ENCODE results near the gene HVCN1. TPM values are rescaled to one million over a fixed set of nuclear protein-coding genes. Genes with fewer than 3 reads are reported as not detected.

Gene HVCN1
- total and polyA plus RNA-seq, 4 donors, result 10.7 to 21.9 (median 14.2) TPM

DNA sequence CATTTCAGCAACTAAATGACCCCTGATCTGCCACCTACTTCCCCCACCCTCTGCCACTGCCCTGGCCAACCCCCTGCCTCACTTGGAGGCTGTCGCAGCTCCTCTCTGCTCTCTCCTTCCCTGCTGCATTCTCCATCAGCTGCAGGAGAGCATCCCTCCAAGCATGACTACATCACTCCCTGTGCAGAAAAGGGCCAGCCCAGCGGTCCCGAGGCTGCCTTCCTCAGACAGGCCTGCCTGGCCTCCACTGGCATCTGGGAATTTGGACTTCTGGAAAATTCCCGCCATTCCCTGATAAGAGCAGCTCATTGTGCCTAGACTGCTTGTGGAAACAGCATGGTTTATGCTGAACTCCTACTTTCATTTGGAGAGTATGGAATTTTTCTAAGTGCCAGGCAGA is 12.7 kb downstream of the HVCN1 start:
- H3K4me1 ChIP-seq (ENCODE audit: control insufficient read depth, insufficient read depth, low read length), result no peaks in the 10 kb centered on the region
- WGBS (ENCODE audit: insufficient coverage), result 80% methylated on average over 4 of the region's 4 CpGs
- no peak overlapping the region for H3K4me3 ChIP-seq (ENCODE audit: low read depth, low read length)
- no peaks in the 10 kb centered on the region for H3K36me3 ChIP-seq (ENCODE audit: control insufficient read depth, insufficient read depth, low read length)
- no peaks in the 10 kb centered on the region for H3K9me3 ChIP-seq (ENCODE audit: control insufficient read depth, insufficient read depth, low read length)
- DNase-seq (ENCODE audit: low read depth in 4 of 6, low spot score in 6 of 6), result no peak
- no peaks in the 10 kb centered on the region for H3K27me3 ChIP-seq (ENCODE audit: control insufficient read depth, insufficient read depth, low read length)
- no peak overlapping the region for H3K27ac ChIP-seq (ENCODE audit: low read depth, low read length)

DNA sequence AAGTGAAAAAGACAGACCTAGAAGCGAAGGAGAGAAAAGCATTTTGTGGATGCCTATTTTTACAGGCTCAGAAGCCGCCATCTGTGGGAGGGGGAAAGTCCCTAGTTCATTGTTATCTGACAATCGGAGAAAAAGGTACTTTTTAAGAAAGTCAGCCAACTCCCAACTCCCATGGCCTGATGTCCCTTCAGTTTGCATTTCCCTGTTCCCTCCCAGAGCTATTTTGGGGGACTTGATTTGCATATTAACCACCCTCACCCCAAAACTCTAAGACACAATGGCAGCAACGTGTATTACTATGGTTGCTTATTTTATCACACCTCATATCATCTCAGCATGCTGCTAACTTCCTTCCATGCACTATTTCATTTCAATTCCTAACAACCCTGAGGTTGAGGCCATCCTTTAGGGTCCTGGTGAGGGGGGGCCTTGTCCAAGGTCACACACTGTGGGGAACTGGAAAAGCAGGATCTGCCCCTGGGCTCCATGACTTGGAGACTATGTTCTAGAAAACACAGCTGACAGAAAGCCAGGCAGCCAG is 18.7 kb downstream of the HVCN1 start:
- Histone ChIP-seq H3K36me3 (ENCODE audit: control insufficient read depth, insufficient read depth, low read length) (no peaks in the 10 kb centered on the region), H3K27ac (ENCODE audit: low read depth, low read length) (no peak overlapping the region), H3K27me3 (ENCODE audit: control insufficient read depth, insufficient read depth, low read length) (no peaks in the 10 kb centered on the region), H3K4me3 (ENCODE audit: low read depth, low read length) (no peak overlapping the region), H3K4me1 (ENCODE audit: control insufficient read depth, insufficient read depth, low read length) (no peaks in the 10 kb centered on the region), H3K9me3 (ENCODE audit: control insufficient read depth, insufficient read depth, low read length) (peaks cover 2% of the 10 kb centered on the region)
- WGBS (ENCODE audit: insufficient coverage), result 83% methylated on average over 1 of the region's 4 CpGs
- no peak for DNase-seq (ENCODE audit: low read depth in 4 of 6, low spot score in 6 of 6)

DNA sequence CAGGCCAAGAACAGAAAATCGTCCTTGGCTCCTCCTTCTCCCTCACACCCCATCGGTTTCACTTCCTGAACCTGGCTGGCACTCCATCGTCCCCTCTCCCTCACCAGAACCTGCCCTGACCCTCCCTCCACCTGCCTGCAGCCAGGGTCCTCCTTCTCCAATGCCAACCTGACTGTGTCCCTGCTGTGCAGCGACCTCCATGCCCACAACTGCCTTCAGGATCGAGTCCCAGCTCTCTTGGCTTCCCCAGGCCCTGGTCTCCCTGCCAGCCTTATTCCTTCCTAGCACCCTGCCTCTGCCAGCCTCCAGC is 19.8 kb downstream of the HVCN1 start:
- Histone ChIP-seq H3K27me3 (ENCODE audit: control insufficient read depth, insufficient read depth, low read length) (no peaks in the 10 kb centered on the region), H3K9me3 (ENCODE audit: control insufficient read depth, insufficient read depth, low read length) (peaks cover 2% of the 10 kb centered on the region), H3K27ac (ENCODE audit: low read depth, low read length) (no peak overlapping the region), H3K4me3 (ENCODE audit: low read depth, low read length) (no peak overlapping the region), H3K36me3 (ENCODE audit: control insufficient read depth, insufficient read depth, low read length) (no peaks in the 10 kb centered on the region), H3K4me1 (ENCODE audit: control insufficient read depth, insufficient read depth, low read length) (no peaks in the 10 kb centered on the region)
- no peak for DNase-seq (ENCODE audit: low read depth in 4 of 6, low spot score in 6 of 6)
- 70% methylated on average over 5 of the region's 5 CpGs for WGBS (ENCODE audit: insufficient coverage)

GRCh38 chr12:110668480-110669192 is 20.3 kb downstream of the HVCN1 start:
- no peaks in the 10 kb centered on the region for H3K36me3 ChIP-seq (ENCODE audit: control insufficient read depth, insufficient read depth, low read length)
- no peaks in the 10 kb centered on the region for H3K27me3 ChIP-seq (ENCODE audit: control insufficient read depth, insufficient read depth, low read length)
- no peaks in the 10 kb centered on the region for H3K4me1 ChIP-seq (ENCODE audit: control insufficient read depth, insufficient read depth, low read length)
- DNase-seq (ENCODE audit: low read depth in 4 of 6, low spot score in 6 of 6), result no peak
- no peak overlapping the region for H3K4me3 ChIP-seq (ENCODE audit: low read depth, low read length)
- H3K27ac ChIP-seq (ENCODE audit: low read depth, low read length), result no peak overlapping the region
- 91% methylated on average over 12 of the region's 12 CpGs for WGBS (ENCODE audit: insufficient coverage)
- peaks cover 2% of the 10 kb centered on the region for H3K9me3 ChIP-seq (ENCODE audit: control insufficient read depth, insufficient read depth, low read length)

GRCh38 chr12:110667671-110668070 is 21.2 kb downstream of the HVCN1 start:
- H3K4me1 ChIP-seq (ENCODE audit: control insufficient read depth, insufficient read depth, low read length), result no peaks in the 10 kb centered on the region
- H3K9me3 ChIP-seq (ENCODE audit: control insufficient read depth, insufficient read depth, low read length), result peaks cover 2% of the 10 kb centered on the region
- no peaks in the 10 kb centered on the region for H3K36me3 ChIP-seq (ENCODE audit: control insufficient read depth, insufficient read depth, low read length)
- no peaks in the 10 kb centered on the region for H3K27me3 ChIP-seq (ENCODE audit: control insufficient read depth, insufficient read depth, low read length)
- H3K27ac ChIP-seq (ENCODE audit: low read depth, low read length), result no peak overlapping the region
- no peak overlapping the region for H3K4me3 ChIP-seq (ENCODE audit: low read depth, low read length)
- 100% methylated on average over 2 of the region's 3 CpGs for WGBS (ENCODE audit: insufficient coverage)
- DNase-seq (ENCODE audit: low read depth in 4 of 6, low spot score in 6 of 6), result no peak

- Histone ChIP-seq H3K27me3 (ENCODE audit: control insufficient read depth, insufficient read depth, low read length) (no peaks in the 10 kb centered on the region), H3K4me1 (ENCODE audit: control insufficient read depth, insufficient read depth, low read length) (no peaks in the 10 kb centered on the region), H3K9me3 (ENCODE audit: control insufficient read depth, insufficient read depth, low read length) (peaks cover 2% of the 10 kb centered on the region), H3K27ac (ENCODE audit: low read depth, low read length) (no peak overlapping the region), H3K36me3 (ENCODE audit: control insufficient read depth, insufficient read depth, low read length) (no peaks in the 10 kb centered on the region), H3K4me3 (ENCODE audit: low read depth, low read length) (no peak overlapping the region)
- 99% methylated on average over 4 of the region's 6 CpGs for WGBS (ENCODE audit: insufficient coverage)
- no peak for DNase-seq (ENCODE audit: low read depth in 4 of 6, low spot score in 6 of 6)
Measured at GRCh38 chr12:110666892-110667291, 22.0 kb downstream of the HVCN1 start.

DNA sequence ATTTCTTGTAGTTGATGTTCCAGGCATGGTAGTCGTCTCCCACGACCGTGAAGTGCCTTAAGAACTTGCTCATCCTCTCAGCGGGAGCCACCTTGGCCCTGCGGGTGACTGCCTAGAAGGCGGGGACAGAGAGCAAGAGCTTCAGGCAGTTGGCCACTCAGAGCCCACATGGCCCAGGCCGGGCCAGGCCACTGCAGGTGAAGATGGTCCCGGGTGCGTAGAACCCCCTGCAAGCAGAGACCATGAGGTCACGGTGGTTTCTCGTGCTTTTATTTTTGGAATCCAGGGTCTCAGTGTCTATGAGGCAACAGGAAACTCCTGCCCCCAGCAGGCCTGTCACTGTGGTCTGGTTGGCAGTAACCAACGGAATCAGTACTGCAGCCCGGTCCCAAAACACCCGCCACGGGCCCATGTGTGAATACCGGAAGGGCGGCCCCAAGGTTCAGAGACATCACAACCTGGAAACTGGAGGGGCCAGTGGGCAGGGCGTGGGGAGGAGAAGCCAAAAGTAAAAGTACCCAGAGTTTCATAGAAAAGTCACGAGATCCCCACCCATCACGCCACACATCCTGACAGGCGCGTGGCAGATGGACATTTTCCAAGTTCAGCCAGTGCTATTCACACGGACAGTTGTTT is 27.5 kb downstream of the HVCN1 start:
- no peaks in the 10 kb centered on the region for H3K27me3 ChIP-seq (ENCODE audit: control insufficient read depth, insufficient read depth, low read length)
- H3K9me3 ChIP-seq (ENCODE audit: control insufficient read depth, insufficient read depth, low read length), result peaks cover 2% of the 10 kb centered on the region
- H3K36me3 ChIP-seq (ENCODE audit: control insufficient read depth, insufficient read depth, low read length), result peaks cover 7% of the 10 kb centered on the region
- WGBS (ENCODE audit: insufficient coverage), result 83% methylated on average over 21 of the region's 23 CpGs
- DNase-seq (ENCODE audit: low read depth in 4 of 6, low spot score in 6 of 6), result no peak
- no peak overlapping the region for H3K4me3 ChIP-seq (ENCODE audit: low read depth, low read length)
- H3K27ac ChIP-seq (ENCODE audit: low read depth, low read length), result no peak overlapping the region
- peaks cover 18% of the 10 kb centered on the region for H3K4me1 ChIP-seq (ENCODE audit: control insufficient read depth, insufficient read depth, low read length)

DNA sequence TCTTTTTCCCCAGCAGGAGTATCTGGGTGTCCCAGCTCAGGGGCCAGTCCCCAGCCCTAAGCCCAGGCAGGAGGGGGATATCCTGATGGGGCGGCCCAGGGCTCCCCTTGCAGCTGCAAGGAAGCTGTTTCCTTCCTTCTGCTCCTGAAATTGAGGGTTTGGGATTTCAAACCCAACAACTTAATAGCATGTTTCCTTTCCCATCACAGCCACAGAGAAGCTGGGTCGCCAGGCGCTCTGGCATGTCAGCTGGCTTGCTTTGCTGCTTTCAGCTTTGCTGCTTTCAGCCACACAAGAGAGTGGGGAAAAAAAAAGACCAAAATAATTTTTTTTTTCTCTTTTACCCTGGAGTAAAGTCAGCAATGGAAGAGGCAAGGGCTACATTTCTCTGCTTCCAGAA is 30.0 kb downstream of the HVCN1 start:
- no CpG with 5 or more reads among the region's 3 CpGs for WGBS (ENCODE audit: insufficient coverage)
- peak in 2 of 6 donors; percentile 41 to 49 for DNase-seq (ENCODE audit: low read depth in 4 of 6, low spot score in 6 of 6)
- no peaks in the 10 kb centered on the region for H3K27me3 ChIP-seq (ENCODE audit: control insufficient read depth, insufficient read depth, low read length)
- no peaks in the 10 kb centered on the region for H3K9me3 ChIP-seq (ENCODE audit: control insufficient read depth, insufficient read depth, low read length)
- H3K4me3 ChIP-seq (ENCODE audit: low read depth, low read length), result no peak overlapping the region
- H3K4me1 ChIP-seq (ENCODE audit: control insufficient read depth, insufficient read depth, low read length), result peaks cover 18% of the 10 kb centered on the region
- H3K27ac ChIP-seq (ENCODE audit: low read depth, low read length), result peak overlapping the region; percentile 64
- peaks cover 12% of the 10 kb centered on the region for H3K36me3 ChIP-seq (ENCODE audit: control insufficient read depth, insufficient read depth, low read length)

DNA sequence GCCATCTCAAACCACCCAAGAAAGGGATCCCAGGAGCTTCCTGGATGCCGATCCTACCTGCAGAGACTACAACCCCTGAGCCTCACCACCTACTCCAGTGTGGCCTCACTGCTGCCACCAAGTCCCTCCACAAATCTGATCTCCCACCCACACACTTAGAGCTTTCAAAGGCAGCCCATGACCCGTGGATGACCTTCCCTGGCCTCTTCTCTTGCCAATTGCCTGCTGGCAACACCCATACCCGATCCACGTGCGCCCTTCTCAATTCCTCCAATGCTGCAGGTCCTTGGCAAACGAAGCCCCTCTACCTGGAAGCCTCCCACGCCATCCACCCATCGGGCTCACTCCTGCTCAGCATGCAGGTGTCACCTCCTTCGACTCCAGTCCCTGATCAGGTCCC is 30.7 kb downstream of the HVCN1 start:
- DNase-seq (ENCODE audit: low read depth in 4 of 6, low spot score in 6 of 6), result no peak
- Histone ChIP-seq H3K9me3 (ENCODE audit: control insufficient read depth, insufficient read depth, low read length) (no peaks in the 10 kb centered on the region), H3K4me1 (ENCODE audit: control insufficient read depth, insufficient read depth, low read length) (peaks cover 18% of the 10 kb centered on the region), H3K27ac (ENCODE audit: low read depth, low read length) (no peak overlapping the region), H3K36me3 (ENCODE audit: control insufficient read depth, insufficient read depth, low read length) (peaks cover 12% of the 10 kb centered on the region), H3K4me3 (ENCODE audit: low read depth, low read length) (no peak overlapping the region), H3K27me3 (ENCODE audit: control insufficient read depth, insufficient read depth, low read length) (no peaks in the 10 kb centered on the region)
- 76% methylated on average over 8 of the region's 9 CpGs for WGBS (ENCODE audit: insufficient coverage)

DNA sequence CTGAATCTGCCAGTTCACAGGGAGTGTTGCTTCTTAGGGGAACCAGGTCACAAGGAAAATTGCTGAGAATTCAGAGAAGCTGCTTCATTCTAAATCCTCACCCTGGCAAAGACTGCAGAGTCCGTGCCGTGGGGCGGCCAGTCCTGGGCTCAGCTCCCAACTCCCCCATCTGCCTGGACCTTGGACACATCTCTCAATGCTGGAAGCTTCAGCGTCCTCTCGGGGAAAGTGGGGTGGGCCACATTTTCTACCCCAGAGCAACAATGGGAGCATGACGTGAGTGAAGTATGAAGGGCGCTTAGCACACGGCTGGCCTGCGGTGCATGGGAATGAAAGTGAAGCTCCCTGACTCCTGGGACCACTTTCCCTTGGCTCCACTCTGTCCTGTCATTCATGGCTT is 31.2 kb downstream of the HVCN1 start:
- no peaks in the 10 kb centered on the region for H3K27me3 ChIP-seq (ENCODE audit: control insufficient read depth, insufficient read depth, low read length)
- H3K9me3 ChIP-seq (ENCODE audit: control insufficient read depth, insufficient read depth, low read length), result no peaks in the 10 kb centered on the region
- peaks cover 12% of the 10 kb centered on the region for H3K36me3 ChIP-seq (ENCODE audit: control insufficient read depth, insufficient read depth, low read length)
- H3K4me3 ChIP-seq (ENCODE audit: low read depth, low read length), result no peak overlapping the region
- 39% methylated on average over 6 of the region's 9 CpGs for WGBS (ENCODE audit: insufficient coverage)
- DNase-seq (ENCODE audit: low read depth in 4 of 6, low spot score in 6 of 6), result peak in 1 of 6 donors; percentile 57
- no peak overlapping the region for H3K27ac ChIP-seq (ENCODE audit: low read depth, low read length)
- H3K4me1 ChIP-seq (ENCODE audit: control insufficient read depth, insufficient read depth, low read length), result peaks cover 18% of the 10 kb centered on the region

Measured in spinal cord (tissue), 10 donors.